T-helper 1 cell treated with Interleukin-12 subunit alpha and Interleukin-12 subunit beta and Interleukin-4 antibody, amounts not matched to agents 30 μg/mL and 1 μg/mL, for 36 hours (primary cell): ENCODE measurements around the gene RANBP3.
A peak's percentile ranks its signal among the peaks of the same experiment; 100 is the strongest.

ENCODE experiments used
- H3K27ac Mint-ChIP-seq: one replicate; pipeline ENCODE4 v1.8.0; 2021; ENCODE audit warnings: mild to moderate bottlenecking, mixed read lengths
- H3K27me3 Mint-ChIP-seq: one replicate; pipeline ENCODE4 v1.8.0; 2021; ENCODE audit warnings: low read depth, mixed read lengths
- H3K36me3 Mint-ChIP-seq: one replicate; pipeline ENCODE4 v1.8.0; 2021; ENCODE audit warnings: low read depth, mixed read lengths
- H3K4me1 Mint-ChIP-seq: one replicate; pipeline ENCODE4 v1.8.0; 2021; ENCODE audit warnings: low read depth, mixed read lengths
- H3K4me3 Mint-ChIP-seq: one replicate; pipeline ENCODE4 v1.8.0; 2021; ENCODE audit warnings: mild to moderate bottlenecking, moderate library complexity, mixed read lengths
- H3K9me3 Mint-ChIP-seq: one replicate; pipeline ENCODE4 v1.8.0; 2021; ENCODE audit warnings: mixed read lengths

The RANBP3 gene

GRCh38 chr19:5958074-5958850 lies 19.7 kb downstream of the RANBP3 start:
- peaks cover 55% of the 10 kb centered on the region for H3K4me1 Mint-ChIP-seq
- H3K27me3 Mint-ChIP-seq = no peaks in the 10 kb centered on the region
- peaks cover 5% of the 10 kb centered on the region for H3K36me3 Mint-ChIP-seq
- no peak overlapping the region for H3K4me3 Mint-ChIP-seq
- H3K9me3 Mint-ChIP-seq = no peaks in the 10 kb centered on the region
- peak overlapping the region; percentile 10 for H3K27ac Mint-ChIP-seq

GRCh38 chr19:5957170-5957569 lies 20.8 kb downstream of the RANBP3 start:
- Mint-ChIP-seq H3K27ac (no peak overlapping the region), H3K9me3 (no peaks in the 10 kb centered on the region), H3K4me1 (peaks cover 56% of the 10 kb centered on the region), H3K27me3 (no peaks in the 10 kb centered on the region), H3K36me3 (peaks cover 3% of the 10 kb centered on the region), H3K4me3 (no peak overlapping the region)

DNA sequence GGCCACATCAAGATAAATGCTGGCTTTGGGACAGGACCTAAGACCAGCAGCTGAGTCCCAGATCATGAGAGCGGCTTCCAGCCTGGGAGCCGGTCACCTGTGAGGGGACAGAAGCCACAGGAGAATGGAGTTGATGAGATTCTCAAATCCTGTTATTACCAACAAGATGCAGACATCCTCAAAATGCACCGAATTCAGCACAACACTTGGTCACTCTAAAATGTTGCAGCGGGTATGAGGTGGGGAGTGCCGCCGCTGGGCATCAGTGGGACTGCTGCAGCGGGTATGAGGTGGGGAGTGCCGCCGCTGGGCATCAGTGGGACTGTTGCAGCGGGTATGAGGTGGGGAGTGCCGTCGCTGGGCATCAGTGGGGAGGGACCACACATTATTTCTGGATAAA lies 21.2 kb downstream of the RANBP3 start:
- Mint-ChIP-seq H3K27me3 (no peaks in the 10 kb centered on the region), H3K4me3 (no peak overlapping the region), H3K27ac (no peak overlapping the region)

DNA sequence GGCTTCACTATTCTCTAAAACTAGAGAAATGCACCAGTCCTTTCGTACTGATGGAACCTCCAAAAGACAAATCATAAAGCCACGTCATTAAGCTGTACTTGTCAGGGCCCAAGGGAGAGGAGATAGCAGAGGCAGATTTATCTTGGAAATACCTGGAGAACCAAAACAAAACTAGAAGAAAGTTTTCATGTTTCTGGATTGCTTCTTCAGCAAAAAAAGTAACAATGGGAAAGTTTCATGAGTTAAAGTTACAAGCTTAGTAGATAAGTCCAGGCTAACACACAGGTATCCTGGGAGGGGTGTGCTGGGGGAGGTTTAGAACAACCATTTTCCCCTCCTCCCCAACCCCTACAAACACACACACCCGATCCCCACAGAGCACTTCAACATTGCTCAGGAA lies 21.6 kb downstream of the RANBP3 start:
- Mint-ChIP-seq H3K9me3 (no peaks in the 10 kb centered on the region), H3K27me3 (no peaks in the 10 kb centered on the region), H3K27ac (no peak overlapping the region), H3K4me1 (peaks cover 57% of the 10 kb centered on the region), H3K36me3 (peaks cover 3% of the 10 kb centered on the region), H3K4me3 (no peak overlapping the region)

More for the DNA sequence above, 21.2 kb downstream of the RANBP3 start:
- no peaks in the 10 kb centered on the region for H3K9me3 Mint-ChIP-seq
- peaks cover 3% of the 10 kb centered on the region for H3K36me3 Mint-ChIP-seq
- peaks cover 56% of the 10 kb centered on the region for H3K4me1 Mint-ChIP-seq

- Mint-ChIP-seq H3K36me3 (peaks cover 6% of the 10 kb centered on the region), H3K27ac (peak overlapping the region; percentile 49), H3K4me1 (peaks cover 58% of the 10 kb centered on the region)
Observed at GRCh38 chr19:5955636-5955935, 22.4 kb downstream of the RANBP3 start.

GRCh38 chr19:5954293-5954692 lies 23.6 kb downstream of the RANBP3 start:
- Mint-ChIP-seq H3K4me1 (peaks cover 64% of the 10 kb centered on the region), H3K36me3 (peaks cover 8% of the 10 kb centered on the region), H3K27ac (peak overlapping the region; percentile 98), H3K4me3 (peak overlapping the region; percentile 74), H3K27me3 (no peaks in the 10 kb centered on the region), H3K9me3 (no peaks in the 10 kb centered on the region)

More at GRCh38 chr19:5955636-5955935, 22.4 kb downstream of the RANBP3 start:
- Mint-ChIP-seq H3K4me3 (no peak overlapping the region), H3K9me3 (no peaks in the 10 kb centered on the region), H3K27me3 (no peaks in the 10 kb centered on the region)

GRCh38 chr19:5953680-5954213 lies 24.2 kb downstream of the RANBP3 start:
- Mint-ChIP-seq H3K9me3 (no peaks in the 10 kb centered on the region), H3K4me1 (peaks cover 66% of the 10 kb centered on the region)

GRCh38 chr19:5953030-5953589 lies 24.8 kb downstream of the RANBP3 start:
- Mint-ChIP-seq H3K27me3 (no peaks in the 10 kb centered on the region), H3K9me3 (no peaks in the 10 kb centered on the region), H3K4me1 (peaks cover 70% of the 10 kb centered on the region), H3K27ac (peak overlapping the region; percentile 98), H3K36me3 (peaks cover 11% of the 10 kb centered on the region), H3K4me3 (peak overlapping the region; percentile 74)

More at GRCh38 chr19:5953680-5954213, 24.2 kb downstream of the RANBP3 start:
- H3K27ac Mint-ChIP-seq = peak overlapping the region; percentile 98
- no peaks in the 10 kb centered on the region for H3K27me3 Mint-ChIP-seq
- peak overlapping the region; percentile 74 for H3K4me3 Mint-ChIP-seq
- peaks cover 8% of the 10 kb centered on the region for H3K36me3 Mint-ChIP-seq

DNA sequence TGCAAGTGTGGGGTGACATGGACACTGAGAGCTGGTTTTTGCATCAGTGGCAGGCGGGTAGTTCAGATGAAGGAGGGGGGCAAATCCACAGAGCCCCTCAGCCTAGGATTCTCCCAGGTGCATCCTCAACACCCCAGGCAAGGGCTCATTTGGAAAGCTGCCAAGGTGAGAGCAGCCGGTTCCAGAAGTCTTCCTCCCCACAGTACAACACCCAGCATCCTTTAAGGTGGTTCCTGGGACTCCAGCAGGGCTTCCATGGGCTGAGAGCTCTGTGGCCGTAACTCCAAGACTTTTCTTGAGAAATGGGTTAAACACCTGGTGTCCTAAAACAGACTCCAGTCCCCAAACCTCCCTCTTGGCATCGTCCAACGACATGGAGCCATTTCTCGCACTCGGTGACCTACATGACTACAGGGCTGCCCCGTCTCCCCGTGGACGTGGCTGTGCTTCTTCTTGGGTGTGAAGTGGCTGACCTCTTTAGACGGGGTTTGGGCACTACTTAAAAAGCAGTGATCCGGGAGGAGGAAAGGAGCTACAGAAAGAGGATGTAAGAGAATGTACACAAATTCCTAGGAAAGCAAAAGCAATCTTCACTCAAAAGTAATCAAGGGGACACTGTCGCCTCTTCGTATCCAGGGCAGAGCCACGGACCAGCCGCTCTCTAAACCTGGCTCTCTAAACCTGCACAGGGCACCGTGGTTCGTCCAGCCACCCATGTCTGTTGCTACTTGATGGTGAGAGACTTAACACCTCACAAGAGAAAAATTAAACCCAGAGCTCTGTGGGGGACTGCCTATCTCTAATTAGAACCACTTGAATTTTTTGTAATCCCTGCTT lies 25.5 kb downstream of the RANBP3 start:
- peaks cover 72% of the 10 kb centered on the region for H3K4me1 Mint-ChIP-seq
- no peaks in the 10 kb centered on the region for H3K27me3 Mint-ChIP-seq
- H3K36me3 Mint-ChIP-seq = peaks cover 9% of the 10 kb centered on the region
- peak overlapping the region; percentile 98 for H3K27ac Mint-ChIP-seq
- H3K4me3 Mint-ChIP-seq = peak overlapping the region; percentile 74
- no peaks in the 10 kb centered on the region for H3K9me3 Mint-ChIP-seq

- no peaks in the 10 kb centered on the region for H3K27me3 Mint-ChIP-seq
- H3K4me3 Mint-ChIP-seq = no peak overlapping the region
- H3K4me1 Mint-ChIP-seq = peaks cover 76% of the 10 kb centered on the region
- no peaks in the 10 kb centered on the region for H3K9me3 Mint-ChIP-seq
- peaks cover 11% of the 10 kb centered on the region for H3K36me3 Mint-ChIP-seq
- H3K27ac Mint-ChIP-seq = peak overlapping the region; percentile 98
Observed at GRCh38 chr19:5951338-5951861, 26.5 kb downstream of the RANBP3 start.

GRCh38 chr19:5950741-5951140 lies 27.2 kb downstream of the RANBP3 start:
- Mint-ChIP-seq H3K9me3 (no peaks in the 10 kb centered on the region), H3K27me3 (no peaks in the 10 kb centered on the region), H3K36me3 (peaks cover 13% of the 10 kb centered on the region), H3K4me1 (peaks cover 74% of the 10 kb centered on the region), H3K27ac (peak overlapping the region; percentile 88), H3K4me3 (peak overlapping the region; percentile 57)

DNA sequence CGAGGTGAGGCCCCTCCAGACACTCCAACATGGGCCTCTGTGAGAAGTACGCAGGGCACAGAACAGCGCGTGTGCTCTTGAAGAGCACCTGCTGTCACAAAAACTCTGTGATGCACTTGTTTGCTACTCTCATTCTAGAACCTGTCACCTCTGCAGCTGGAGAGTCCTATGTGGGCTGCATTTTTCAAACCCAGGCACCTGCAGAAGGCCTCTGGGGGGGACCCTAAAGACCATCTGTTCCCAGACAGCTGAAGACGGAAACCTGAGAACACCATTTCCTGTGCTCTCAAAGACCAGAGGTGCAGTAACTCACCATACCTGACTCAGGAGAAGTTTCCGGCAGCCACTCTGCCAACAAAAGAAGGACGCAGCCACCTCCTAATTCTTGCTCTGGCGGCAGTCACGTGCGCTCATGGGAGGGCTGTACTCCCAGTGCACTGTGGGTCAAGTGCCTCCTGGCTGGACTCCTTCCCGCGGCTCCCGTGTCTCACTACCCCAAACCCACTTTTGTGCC lies 28.1 kb downstream of the RANBP3 start:
- Mint-ChIP-seq H3K36me3 (peaks cover 16% of the 10 kb centered on the region), H3K9me3 (no peaks in the 10 kb centered on the region), H3K27ac (peak overlapping the region; percentile 88), H3K4me3 (peak overlapping the region; percentile 57), H3K27me3 (no peaks in the 10 kb centered on the region), H3K4me1 (peaks cover 71% of the 10 kb centered on the region)

- Mint-ChIP-seq H3K27me3 (no peaks in the 10 kb centered on the region), H3K36me3 (peaks cover 16% of the 10 kb centered on the region), H3K4me1 (peaks cover 65% of the 10 kb centered on the region), H3K9me3 (no peaks in the 10 kb centered on the region), H3K4me3 (peak overlapping the region; percentile 71), H3K27ac (peak overlapping the region; percentile 88)
Observed at GRCh38 chr19:5948752-5949564, 29.0 kb downstream of the RANBP3 start.
